Upper lobe of left lung (tissue), 6 donors: ENCODE results near the gene ISCU. TPM values are rescaled to one million over a fixed set of nuclear protein-coding genes. Genes with fewer than 3 reads are reported as not detected.

Experiments used
- ATAC-seq, 2 donors: fragments of 200-7000 bp; cut with Tn5 transposase; one replicate each; pipeline ENCODE4 v1.9.1; 2022; ENCODE audit warnings: mild to moderate bottlenecking in 2 of 2, moderate library complexity in 2 of 2; ENCODE audit not compliant: low FRiP score in 2 of 2
- DNase-seq, 2 donors: peaks; one replicate each; pipeline ENCODE4 v3.0.0-alpha.2; 2019 to 2020
- H3K27ac ChIP-seq, 4 donors: fragments of 200-600 bp; sonication (generic); one replicate each; pipeline ENCODE4 v1.5.1; 2016 to 2019
- H3K27me3 ChIP-seq, 4 donors: fragments of 200-600 bp; sonication (generic); one replicate each; pipeline ENCODE4 v1.5.1; 2017 to 2019
- H3K36me3 ChIP-seq, 4 donors: fragments of 200-600 bp; sonication (generic); one replicate each; pipeline ENCODE4 v1.5.1; 2016 to 2019
- H3K4me1 ChIP-seq, 4 donors: fragments of 200-600 bp; sonication (generic); one replicate each; pipeline ENCODE4 v1.5.1; 2018 to 2019
- H3K4me3 ChIP-seq, 4 donors: fragments of 200-600 bp; sonication (generic); one replicate each; pipeline ENCODE4 v1.5.1; 2017 to 2019; ENCODE audit warnings: mild to moderate bottlenecking in 2 of 4, moderate library complexity in 1 of 4
- H3K9me3 ChIP-seq, 4 donors: fragments of 200-600 bp; sonication (generic); one replicate each; pipeline ENCODE4 v1.5.1; 2018 to 2019
- CTCF ChIP-seq, 6 experiments: fragments of 450-650 bp in 4 of 6; fragments of 200-600 bp in 2 of 6; sonication (generic) in 2 of 6; IDR thresholded peaks; one replicate each; pipeline ENCODE4 v1.5.1; 2016 to 2019; ENCODE audit warnings: antibody characterized with exemption in 6 of 6
- EP300 ChIP-seq, 4 donors: sonication (generic); formaldehyde crosslinking; IDR thresholded peaks; one replicate each; pipeline ENCODE4 v1.5.1; 2017; ENCODE audit warnings: antibody characterized with exemption in 4 of 4, control low read depth in 2 of 4
- POLR2A ChIP-seq, 4 donors: fragments of 450-650 bp; IDR thresholded peaks; one replicate each; pipeline ENCODE4 v1.5.1; 2016 to 2017; ENCODE audit warnings: antibody characterized with exemption in 4 of 4, mild to moderate bottlenecking in 2 of 4
- POLR2AphosphoS5 ChIP-seq, 2 donors: sonication (generic); formaldehyde crosslinking; IDR thresholded peaks; one replicate each; pipeline ENCODE4 v1.5.1; 2017; ENCODE audit warnings: antibody characterized with exemption in 2 of 2
- WGBS, 2 donors: methylation state at CpG; one replicate each; pipeline ENCODE4 v1.1.5; 2017 to 2018; 5-methylcytosine and 5-hydroxymethylcytosine counted together
- total RNA-seq, 6 donors: library from RNA; depleted of rRNA in 4 of 6; stranded (reverse); fragments of >200 nt in 4 of 6; gene quantifications; one replicate each; pipeline versions ENCODE4 v1.1.0 to v1.2.1, GENCODE V29; 2016 to 2021
- donor health status: DM: no; HTN: no; CAD: no; lungs with moderate emphysema.
- donor health status: DM: no; HTN: yes; CAD: no; lungs with severe emphysema.

The ISCU gene
- total RNA-seq, 6 donors from 2014 or later = 130 to 192 (median 152) TPM

GRCh38 chr12:108565146-108565545, 2.8 kb downstream of the ISCU start:
- peaks cover 16 to 49% (median 36%) of the 10 kb centered on the region in 4 donors for H3K4me1 ChIP-seq
- H3K9me3 ChIP-seq = no peaks in the 10 kb centered on the region
- no peak overlapping the region for H3K27ac ChIP-seq
- H3K4me3 ChIP-seq = no peak overlapping the region
- no peaks in the 10 kb centered on the region for H3K27me3 ChIP-seq
- DNase-seq (no peak), ATAC-seq (no peak)
- peaks cover 23 to 62% (median 50%) of the 10 kb centered on the region in 4 donors for H3K36me3 ChIP-seq
- TF ChIP-seq CTCF (IDR thresholded peaks at IDR 0.05) (no peak), POLR2AphosphoS5 (IDR thresholded peaks at IDR 0.05) (no peak), EP300 (IDR thresholded peaks at IDR 0.05) (no peak), POLR2A (IDR thresholded peaks at IDR 0.05) (no peak)
- WGBS, 2 donors = 77 to 79% methylated on average over 3 of the region's 3 CpGs

- Histone ChIP-seq H3K9me3 (no peaks in the 10 kb centered on the region), H3K36me3 (peaks cover 23 to 62% (median 50%) of the 10 kb centered on the region in 4 donors), H3K4me3 (no peak overlapping the region), H3K27ac (peak overlapping the region; percentile 20 to 60 (median 49)), H3K4me1 (peaks cover 16 to 45% (median 34%) of the 10 kb centered on the region in 4 donors), H3K27me3 (no peaks in the 10 kb centered on the region)
- peak; percentile 66 to 89 for DNase-seq
- 0 to 7% methylated on average over 2 of the region's 2 CpGs for WGBS, 2 donors
- no peak for TF ChIP-seq EP300 (IDR thresholded peaks at IDR 0.05)
- TF ChIP-seq POLR2A (IDR thresholded peaks at IDR 0.05) = peak in 1 of 4 donors; percentile 6
- TF ChIP-seq POLR2AphosphoS5 (IDR thresholded peaks at IDR 0.05) = peak in 1 of 2 donors; percentile 22
- no peak for TF ChIP-seq CTCF (IDR thresholded peaks at IDR 0.05)
- no peak for ATAC-seq
These were observed 3.6 kb downstream of the ISCU start for GRCh38 chr12:108565976-108566375.

- WGBS, 2 donors = 87 to 98% methylated on average over 4 of the region's 4 CpGs
- Histone ChIP-seq H3K9me3 (no peaks in the 10 kb centered on the region), H3K27me3 (no peaks in the 10 kb centered on the region), H3K4me1 (peaks cover 16 to 45% (median 33%) of the 10 kb centered on the region in 4 donors), H3K4me3 (no peak overlapping the region), H3K36me3 (peaks cover 23 to 62% (median 50%) of the 10 kb centered on the region in 4 donors), H3K27ac (peak overlapping the region; percentile 20 to 60 (median 49))
- TF ChIP-seq EP300 (IDR thresholded peaks at IDR 0.05) (no peak), POLR2A (IDR thresholded peaks at IDR 0.05) (no peak), POLR2AphosphoS5 (IDR thresholded peaks at IDR 0.05) (no peak), CTCF (IDR thresholded peaks at IDR 0.05) (no peak)
- no peak for DNase-seq
- ATAC-seq = no peak
These were observed 4.1 kb downstream of the ISCU start for GRCh38 chr12:108566452-108566851.

GRCh38 chr12:108567406-108568337, 5.3 kb downstream of the ISCU start:
- ATAC-seq (peak in 1 of 2 donors; percentile 32), DNase-seq (peak in 1 of 2 donors; percentile 40)
- H3K36me3 ChIP-seq = peaks cover 23 to 62% (median 50%) of the 10 kb centered on the region in 4 donors
- H3K27me3 ChIP-seq = no peaks in the 10 kb centered on the region
- WGBS, 2 donors = 45 to 46% methylated on average over 7 of the region's 7 CpGs
- peak overlapping the region; percentile 20 to 60 (median 44) for H3K27ac ChIP-seq
- H3K9me3 ChIP-seq = no peaks in the 10 kb centered on the region
- H3K4me3 ChIP-seq = no peak overlapping the region
- TF ChIP-seq POLR2A (IDR thresholded peaks at IDR 0.05) (no peak), CTCF (IDR thresholded peaks at IDR 0.05) (no peak), POLR2AphosphoS5 (IDR thresholded peaks at IDR 0.05) (no peak), EP300 (IDR thresholded peaks at IDR 0.05) (no peak)
- peaks cover 16 to 41% (median 27%) of the 10 kb centered on the region in 4 donors for H3K4me1 ChIP-seq
